Retina (tissue), 1 donor: ENCODE data around the gene SLC12A3.

Experiments used
- DNase-seq: peaks from one replicate; pipeline ENCODE4 v3.0.0-alpha.2; 2016

SLC12A3 gene

GRCh38 chr16:56894331-56894917 is 29.4 kb downstream of the SLC12A3 start:
- no peak for DNase-seq

- DNase-seq = no peak
Measured at GRCh38 chr16:56895813-56896212, 30.8 kb downstream of the SLC12A3 start.

GRCh38 chr16:56896244-56896643 is 31.2 kb downstream of the SLC12A3 start:
- DNase-seq = no peak

- no peak for DNase-seq
Measured at GRCh38 chr16:56897026-56897799, 32.2 kb downstream of the SLC12A3 start.

- no peak for DNase-seq
Measured at GRCh38 chr16:56898847-56899246, 33.8 kb downstream of the SLC12A3 start.

GRCh38 chr16:56903866-56904265 is 38.9 kb downstream of the SLC12A3 start:
- DNase-seq = no peak

GRCh38 chr16:56907401-56907800 is 42.4 kb downstream of the SLC12A3 start:
- no peak for DNase-seq

- DNase-seq = no peak
Measured at GRCh38 chr16:56909527-56909979, 44.5 kb downstream of the SLC12A3 start.

- DNase-seq = no peak
Measured at GRCh38 chr16:56910112-56910511, 45.1 kb downstream of the SLC12A3 start.

GRCh38 chr16:56910654-56911539 is 45.9 kb downstream of the SLC12A3 start:
- no peak for DNase-seq

GRCh38 chr16:56911771-56912571 is 47.0 kb downstream of the SLC12A3 start:
- DNase-seq = peak; percentile 43

- DNase-seq = no peak
Measured at GRCh38 chr16:56912746-56913708, 48.0 kb downstream of the SLC12A3 start.

GRCh38 chr16:56914896-56915295 is 49.9 kb downstream of the SLC12A3 start:
- DNase-seq = no peak

GRCh38 chr16:56915336-56916119 is 50.5 kb downstream of the SLC12A3 start:
- no peak for DNase-seq

- no peak for DNase-seq
Measured at GRCh38 chr16:56916571-56917403, 51.8 kb downstream of the SLC12A3 start.

GRCh38 chr16:56918467-56919012 is 53.5 kb downstream of the SLC12A3 start:
- peak; percentile 15 for DNase-seq

- no peak for DNase-seq
Measured at GRCh38 chr16:56919099-56919800, 54.2 kb downstream of the SLC12A3 start.

GRCh38 chr16:56921571-56921970 is 56.6 kb downstream of the SLC12A3 start:
- DNase-seq = no peak
